Measurements from ENCODE around the gene EXT2. TPM values are rescaled to one million over a fixed set of nuclear protein-coding genes. Genes with fewer than 3 reads are reported as not detected.

The EXT2 gene
- total and polyA plus RNA-seq, 10 of the 15 experiments (the other 5 are each of a cell fraction or from before 2014, with no cell fraction given) = 3.8 to 31.4 (median 17.9) TPM

DNA sequence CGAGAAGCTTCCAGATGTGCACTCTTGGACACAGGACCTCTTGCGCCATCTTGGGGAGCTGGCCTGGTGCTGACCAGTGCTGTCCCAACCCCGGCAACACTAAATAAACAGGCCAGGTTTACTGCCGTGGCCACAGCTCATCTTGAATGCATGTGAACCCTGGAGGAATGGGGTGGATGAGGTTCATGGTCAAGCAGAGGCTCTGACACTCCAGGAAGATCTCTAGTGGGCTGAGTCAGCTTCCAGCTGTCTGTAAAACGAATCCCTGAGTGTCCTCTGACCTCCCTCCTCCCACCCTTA, 162.7 kb downstream of the EXT2 start:
- CTCF ChIA-PET = interaction anchor here (1.4 kb wide), 1 partner anchor 125 kb away, joined by 3 read pairs; no protein-coding TSS in a partner anchor
- Histone ChIP-seq H3K79me2 (ENCODE audit: control insufficient read depth, insufficient read depth, low read length) (no peaks in the 10 kb centered on the region), H2AFZ (ENCODE audit: control insufficient read depth, low read depth, low read length) (no peak overlapping the region), H3K4me3 (no peak overlapping the region), H3K27me3 (replicated peaks in 1 of 2; ENCODE audit: control insufficient read depth in 2 of 2, insufficient read depth in 2 of 2, low read length in 1 of 2) (no peaks in the 10 kb centered on the region), H3K9me3 (replicated peaks; ENCODE audit: control insufficient read depth, insufficient read depth, low read length) (no peaks in the 10 kb centered on the region; the same call in 2 of the 3 replicates), H3K4me2 (ENCODE audit: control insufficient read depth, insufficient read depth) (no peak overlapping the region), H3K27ac (ENCODE audit: control insufficient read depth, insufficient read depth) (no peak overlapping the region), H3K9ac (ENCODE audit: control insufficient read depth, insufficient read depth, low read length) (no peak overlapping the region), H3K36me3 (ENCODE audit: control insufficient read depth in 2 of 2, insufficient read depth in 2 of 2, low read length in 1 of 2) (no peaks in the 10 kb centered on the region), H4K20me1 (ENCODE audit: control insufficient read depth, insufficient read depth) (no peaks in the 10 kb centered on the region), H3K4me1 (ENCODE audit: control insufficient read depth, insufficient read depth, low read length) (peaks cover 4% of the 10 kb centered on the region)
- POLR2A ChIA-PET = interaction anchor here (0.5 kb wide), 1 partner anchor 359 kb away, joined by 4 read pairs; no protein-coding TSS in a partner anchor
- no peak for ATAC-seq
- intact Hi-C loops (cut with micrococcal nuclease; ENCODE audit: unreplicated experiment) = no loop called here
- no peak for TF ChIP-seq TBL1XR1 (IDR thresholded peaks at IDR 0.05; ENCODE audit: low read depth, low read length)
- TF ChIP-seq, protein P1, sequence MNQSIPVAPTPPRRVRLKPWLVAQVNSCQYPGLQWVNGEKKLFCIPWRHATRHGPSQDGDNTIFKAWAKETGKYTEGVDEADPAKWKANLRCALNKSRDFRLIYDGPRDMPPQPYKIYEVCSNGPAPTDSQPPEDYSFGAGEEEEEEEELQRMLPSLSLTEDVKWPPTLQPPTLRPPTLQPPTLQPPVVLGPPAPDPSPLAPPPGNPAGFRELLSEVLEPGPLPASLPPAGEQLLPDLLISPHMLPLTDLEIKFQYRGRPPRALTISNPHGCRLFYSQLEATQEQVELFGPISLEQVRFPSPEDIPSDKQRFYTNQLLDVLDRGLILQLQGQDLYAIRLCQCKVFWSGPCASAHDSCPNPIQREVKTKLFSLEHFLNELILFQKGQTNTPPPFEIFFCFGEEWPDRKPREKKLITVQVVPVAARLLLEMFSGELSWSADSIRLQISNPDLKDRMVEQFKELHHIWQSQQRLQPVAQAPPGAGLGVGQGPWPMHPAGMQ (IDR thresholded peaks at IDR 0.05; ENCODE audit: borderline replicate concordance) = no peak
- TF ChIP-seq, protein P2, sequence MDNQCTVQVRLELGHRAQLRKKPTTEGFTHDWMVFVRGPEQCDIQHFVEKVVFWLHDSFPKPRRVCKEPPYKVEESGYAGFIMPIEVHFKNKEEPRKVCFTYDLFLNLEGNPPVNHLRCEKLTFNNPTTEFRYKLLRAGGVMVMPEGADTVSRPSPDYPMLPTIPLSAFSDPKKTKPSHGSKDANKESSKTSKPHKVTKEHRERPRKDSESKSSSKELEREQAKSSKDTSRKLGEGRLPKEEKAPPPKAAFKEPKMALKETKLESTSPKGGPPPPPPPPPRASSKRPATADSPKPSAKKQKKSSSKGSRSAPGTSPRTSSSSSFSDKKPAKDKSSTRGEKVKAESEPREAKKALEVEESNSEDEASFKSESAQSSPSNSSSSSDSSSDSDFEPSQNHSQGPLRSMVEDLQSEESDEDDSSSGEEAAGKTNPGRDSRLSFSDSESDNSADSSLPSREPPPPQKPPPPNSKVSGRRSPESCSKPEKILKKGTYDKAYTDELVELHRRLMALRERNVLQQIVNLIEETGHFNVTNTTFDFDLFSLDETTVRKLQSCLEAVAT (IDR thresholded peaks at IDR 0.05) = no peak
- TF ChIP-seq RBBP5 (conservative IDR thresholded peaks at IDR 0.05) = no peak
- TF ChIP-seq RELA (IDR thresholded peaks at IDR 0.05; ENCODE audit: borderline replicate concordance, partially characterized antibody) = no peak
- no peak for TF ChIP-seq TCF3 (IDR thresholded peaks at IDR 0.05; ENCODE audit: borderline replicate concordance, insufficient read depth, low read depth, low read length)
- no peak for TF ChIP-seq ZNF274 (IDR thresholded peaks at IDR 0.05; ENCODE audit: insufficient read depth, insufficient read length)
- TF ChIP-seq, protein P3, sequence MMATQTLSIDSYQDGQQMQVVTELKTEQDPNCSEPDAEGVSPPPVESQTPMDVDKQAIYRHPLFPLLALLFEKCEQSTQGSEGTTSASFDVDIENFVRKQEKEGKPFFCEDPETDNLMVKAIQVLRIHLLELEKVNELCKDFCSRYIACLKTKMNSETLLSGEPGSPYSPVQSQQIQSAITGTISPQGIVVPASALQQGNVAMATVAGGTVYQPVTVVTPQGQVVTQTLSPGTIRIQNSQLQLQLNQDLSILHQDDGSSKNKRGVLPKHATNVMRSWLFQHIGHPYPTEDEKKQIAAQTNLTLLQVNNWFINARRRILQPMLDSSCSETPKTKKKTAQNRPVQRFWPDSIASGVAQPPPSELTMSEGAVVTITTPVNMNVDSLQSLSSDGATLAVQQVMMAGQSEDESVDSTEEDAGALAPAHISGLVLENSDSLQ (IDR thresholded peaks at IDR 0.05) = no peak
- TF ChIP-seq, protein P4, sequence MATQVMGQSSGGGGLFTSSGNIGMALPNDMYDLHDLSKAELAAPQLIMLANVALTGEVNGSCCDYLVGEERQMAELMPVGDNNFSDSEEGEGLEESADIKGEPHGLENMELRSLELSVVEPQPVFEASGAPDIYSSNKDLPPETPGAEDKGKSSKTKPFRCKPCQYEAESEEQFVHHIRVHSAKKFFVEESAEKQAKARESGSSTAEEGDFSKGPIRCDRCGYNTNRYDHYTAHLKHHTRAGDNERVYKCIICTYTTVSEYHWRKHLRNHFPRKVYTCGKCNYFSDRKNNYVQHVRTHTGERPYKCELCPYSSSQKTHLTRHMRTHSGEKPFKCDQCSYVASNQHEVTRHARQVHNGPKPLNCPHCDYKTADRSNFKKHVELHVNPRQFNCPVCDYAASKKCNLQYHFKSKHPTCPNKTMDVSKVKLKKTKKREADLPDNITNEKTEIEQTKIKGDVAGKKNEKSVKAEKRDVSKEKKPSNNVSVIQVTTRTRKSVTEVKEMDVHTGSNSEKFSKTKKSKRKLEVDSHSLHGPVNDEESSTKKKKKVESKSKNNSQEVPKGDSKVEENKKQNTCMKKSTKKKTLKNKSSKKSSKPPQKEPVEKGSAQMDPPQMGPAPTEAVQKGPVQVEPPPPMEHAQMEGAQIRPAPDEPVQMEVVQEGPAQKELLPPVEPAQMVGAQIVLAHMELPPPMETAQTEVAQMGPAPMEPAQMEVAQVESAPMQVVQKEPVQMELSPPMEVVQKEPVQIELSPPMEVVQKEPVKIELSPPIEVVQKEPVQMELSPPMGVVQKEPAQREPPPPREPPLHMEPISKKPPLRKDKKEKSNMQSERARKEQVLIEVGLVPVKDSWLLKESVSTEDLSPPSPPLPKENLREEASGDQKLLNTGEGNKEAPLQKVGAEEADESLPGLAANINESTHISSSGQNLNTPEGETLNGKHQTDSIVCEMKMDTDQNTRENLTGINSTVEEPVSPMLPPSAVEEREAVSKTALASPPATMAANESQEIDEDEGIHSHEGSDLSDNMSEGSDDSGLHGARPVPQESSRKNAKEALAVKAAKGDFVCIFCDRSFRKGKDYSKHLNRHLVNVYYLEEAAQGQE (IDR thresholded peaks at IDR 0.05; ENCODE audit: low read depth, low read length) = no peak
- TF ChIP-seq CBX5 (IDR thresholded peaks at IDR 0.05; ENCODE audit: low read depth) = no peak
- no peak for TF ChIP-seq MTA2 (IDR thresholded peaks at IDR 0.05; ENCODE audit: low read depth)
- TF ChIP-seq CREM (IDR thresholded peaks at IDR 0.05; ENCODE audit: low read depth) = no peak
- TF ChIP-seq, protein P5, sequence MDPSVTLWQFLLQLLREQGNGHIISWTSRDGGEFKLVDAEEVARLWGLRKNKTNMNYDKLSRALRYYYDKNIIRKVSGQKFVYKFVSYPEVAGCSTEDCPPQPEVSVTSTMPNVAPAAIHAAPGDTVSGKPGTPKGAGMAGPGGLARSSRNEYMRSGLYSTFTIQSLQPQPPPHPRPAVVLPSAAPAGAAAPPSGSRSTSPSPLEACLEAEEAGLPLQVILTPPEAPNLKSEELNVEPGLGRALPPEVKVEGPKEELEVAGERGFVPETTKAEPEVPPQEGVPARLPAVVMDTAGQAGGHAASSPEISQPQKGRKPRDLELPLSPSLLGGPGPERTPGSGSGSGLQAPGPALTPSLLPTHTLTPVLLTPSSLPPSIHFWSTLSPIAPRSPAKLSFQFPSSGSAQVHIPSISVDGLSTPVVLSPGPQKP (IDR thresholded peaks at IDR 0.05; ENCODE audit: low read depth, low read length) = no peak
- no peak for TF ChIP-seq CHD1 (IDR thresholded peaks at IDR 0.05; ENCODE audit: low read depth, low read length)
- TF ChIP-seq IKZF1 (conservative IDR thresholded peaks at IDR 0.05) = no peak
- no peak for TF ChIP-seq MYB (IDR thresholded peaks at IDR 0.05; ENCODE audit: borderline replicate concordance, low read depth, low read length)
- TF ChIP-seq YBX1 (IDR thresholded peaks at IDR 0.05) = no peak
- FAIRE-seq = no peak
- DNase-seq (ENCODE audit: low read depth, low spot score) = no peak
- SMC1A ChIA-PET (ENCODE audit: uncharacterized antibody, unreplicated experiment) = no interaction called here
- in situ Hi-C loops (cut with MboI) = no loop called here
- RAD21 ChIA-PET (ENCODE audit: unreplicated experiment) = interaction anchor here (2.3 kb wide), 1 partner anchor 125 kb away, joined by 6 read pairs; no protein-coding TSS in a partner anchor
- BruUV-seq (replicated peaks) = no TSS peak
- WGBS (ENCODE audit: insufficient coverage, insufficient replicate concordance, low lambda C conversion rate, missing lambda C conversion rate) = 46% methylated on average over 5 of the region's 5 CpGs

Data from GM12878 (cell line).